Right atrium auricular region (tissue), 2 donors: ENCODE results near the gene TEN1. TPM values are rescaled to one million over a fixed set of nuclear protein-coding genes. Genes with fewer than 3 reads are reported as not detected.

Source experiments
- DNase-seq: peaks from one replicate; pipeline ENCODE4 v3.0.0-alpha.2; 2019; ENCODE audit warnings: low spot score
- H3K27ac ChIP-seq, 2 donors: fragments of 200-600 bp; sonication (generic); 1 replicate in 1 of 2; 2 replicates in 1 of 2; pipeline ENCODE4 v1.5.1; 2016 to 2019
- H3K27me3 ChIP-seq, 2 donors: fragments of 200-600 bp; sonication (generic); one replicate each; pipeline versions ENCODE4 v1.5.1 to v1.6.0; 2017 to 2019
- H3K36me3 ChIP-seq: fragments of 200-600 bp; sonication (generic); one replicate; pipeline ENCODE4 v1.5.1; 2016
- H3K4me1 ChIP-seq, 2 donors: fragments of 200-600 bp; sonication (generic); one replicate each; pipeline versions ENCODE4 v1.5.1 to v1.6.0; 2017 to 2019
- H3K4me3 ChIP-seq, 2 donors: fragments of 200-600 bp; sonication (generic); 1 replicate in 1 of 2; 2 replicates in 1 of 2; pipeline ENCODE4 v1.5.1; 2017 to 2019; ENCODE audit warnings: mild to moderate bottlenecking in 1 of 2, moderate library complexity in 1 of 2
- H3K9me3 ChIP-seq, 2 donors: fragments of 200-600 bp; sonication (generic); one replicate each; pipeline ENCODE4 v1.5.1; 2019
- CTCF ChIP-seq, 2 donors: fragments of 200-600 bp; sonication (generic); IDR thresholded peaks; one replicate each; pipeline ENCODE4 v1.5.1; 2019; ENCODE audit warnings: antibody characterized with exemption in 2 of 2
- total RNA-seq, 2 donors: library from RNA; depleted of rRNA; stranded (reverse); fragments of >200 nt; gene quantifications; one replicate each; pipeline ENCODE4 v1.1.0, GENCODE V29; 2016

Gene TEN1
- total RNA-seq, 2 donors from 2014 or later: 8.8 to 14.0 TPM

- H3K4me1 ChIP-seq: peaks cover 0 to 9% of the 10 kb centered on the region in 2 donors
- no peak overlapping the region for H3K4me3 ChIP-seq
- H3K27ac ChIP-seq: no peak overlapping the region
- DNase-seq: no peak
- H3K9me3 ChIP-seq: no peaks in the 10 kb centered on the region
- TF ChIP-seq CTCF (IDR thresholded peaks at IDR 0.05): no peak
- H3K36me3 ChIP-seq: no peaks in the 10 kb centered on the region
- H3K27me3 ChIP-seq: no peaks in the 10 kb centered on the region
Measured at GRCh38 chr17:76026714-76027158, 47.7 kb downstream of the TEN1 start.

DNA sequence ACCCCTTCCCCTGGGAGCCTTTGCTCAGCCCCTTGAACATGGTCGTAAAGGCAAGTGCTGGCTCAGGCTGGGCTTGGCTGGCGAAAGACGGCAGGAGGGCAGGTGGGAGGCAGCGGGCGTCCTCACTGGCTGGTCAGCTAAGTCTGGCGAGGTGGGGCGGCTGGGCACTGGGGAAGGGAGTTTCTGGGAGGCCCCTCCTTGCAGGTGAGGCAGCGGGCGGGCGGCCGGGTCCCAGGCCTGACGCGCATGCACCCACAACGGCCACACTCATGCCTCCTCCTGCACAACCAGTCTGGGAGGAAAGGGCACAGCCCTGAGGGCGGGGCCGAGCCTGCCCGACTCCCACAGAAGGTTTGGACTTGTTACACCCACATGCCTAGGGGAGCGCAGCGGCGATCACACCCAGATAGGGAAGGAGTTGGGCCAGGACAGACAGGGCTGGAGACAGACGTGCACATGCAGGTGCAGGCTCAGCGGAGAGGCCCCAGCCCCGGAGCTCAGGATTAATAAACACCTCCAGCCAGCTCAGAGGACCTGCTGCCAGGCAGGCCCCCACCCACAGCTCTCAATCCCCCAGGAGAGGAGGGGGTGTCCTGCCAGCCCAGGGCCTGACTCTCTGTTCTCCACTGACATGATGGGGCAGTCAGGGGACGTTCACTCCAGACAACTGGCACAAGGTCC lies 48.3 kb downstream of the TEN1 start, which contains the start of gene EVPL:
Gene EVPL (minus strand): TSS at position 148 of the 681 bp plus-strand sequence. CDS start 108 bp downstream, at position 40.
- no peak for DNase-seq
- no peaks in the 10 kb centered on the region for H3K27me3 ChIP-seq
- H3K9me3 ChIP-seq: no peaks in the 10 kb centered on the region
- H3K36me3 ChIP-seq: no peaks in the 10 kb centered on the region
- no peak within 1 kb of the TSS for H3K4me3 ChIP-seq
- peaks cover 0 to 9% of the 10 kb centered on the region in 2 donors for H3K4me1 ChIP-seq
- H3K27ac ChIP-seq: no peak within 1 kb of the TSS
- TF ChIP-seq CTCF (IDR thresholded peaks at IDR 0.05): no peak

GRCh38 chr17:76032073-76032779 lies 53.2 kb downstream of the TEN1 start:
- no peaks in the 10 kb centered on the region for H3K27me3 ChIP-seq
- no peaks in the 10 kb centered on the region for H3K9me3 ChIP-seq
- TF ChIP-seq CTCF (IDR thresholded peaks at IDR 0.05): no peak
- no peaks in the 10 kb centered on the region for H3K36me3 ChIP-seq
- H3K4me3 ChIP-seq: no peak overlapping the region
- DNase-seq: no peak
- H3K4me1 ChIP-seq: peaks cover 0 to 9% of the 10 kb centered on the region in 2 donors
- no peak overlapping the region for H3K27ac ChIP-seq

DNA sequence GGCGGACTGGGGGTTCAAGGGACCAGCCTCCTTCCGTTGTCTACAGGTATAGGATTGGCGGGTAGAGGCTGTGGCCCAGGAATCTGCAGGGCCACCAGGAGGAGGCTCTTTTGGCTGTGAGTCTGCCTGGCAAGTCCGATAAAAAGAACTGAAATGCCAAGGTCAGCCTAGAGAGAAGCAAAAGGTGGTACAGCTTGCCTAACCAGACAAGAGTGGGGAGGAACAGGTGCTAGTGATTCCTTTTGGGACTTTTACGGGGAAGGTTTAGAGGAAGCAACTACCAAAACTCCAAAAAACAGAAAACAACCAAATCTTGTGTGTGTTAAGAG lies 53.7 kb downstream of the TEN1 start:
- Histone ChIP-seq H3K36me3 (no peaks in the 10 kb centered on the region), H3K4me1 (peaks cover 0 to 9% of the 10 kb centered on the region in 2 donors), H3K27ac (no peak overlapping the region), H3K9me3 (no peaks in the 10 kb centered on the region), H3K4me3 (no peak overlapping the region), H3K27me3 (no peaks in the 10 kb centered on the region)
- no peak for TF ChIP-seq CTCF (IDR thresholded peaks at IDR 0.05)
- no peak for DNase-seq

DNA sequence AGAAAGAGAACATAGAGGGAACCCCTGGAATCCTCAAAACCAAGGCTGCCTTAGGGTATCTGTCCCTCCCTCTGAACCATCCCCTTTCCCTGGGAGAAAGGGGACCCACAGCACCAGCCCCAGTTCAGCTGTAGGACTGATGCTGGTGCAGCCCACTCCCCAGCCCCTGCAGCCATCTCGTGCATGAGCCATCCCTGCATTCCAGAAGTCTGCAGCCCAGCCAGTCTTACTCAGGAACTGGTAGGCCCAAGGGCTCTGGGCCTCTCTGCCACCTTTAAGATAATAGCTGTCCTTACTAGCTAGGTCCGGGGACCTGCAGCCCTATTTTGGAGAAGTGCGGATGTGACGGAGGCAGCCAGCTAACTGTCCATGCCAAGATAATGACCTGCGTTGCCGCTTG lies 54.1 kb downstream of the TEN1 start:
- H3K4me3 ChIP-seq: no peak overlapping the region
- peaks cover 0 to 9% of the 10 kb centered on the region in 2 donors for H3K4me1 ChIP-seq
- H3K36me3 ChIP-seq: peaks cover 1% of the 10 kb centered on the region
- no peaks in the 10 kb centered on the region for H3K27me3 ChIP-seq
- DNase-seq: no peak
- no peak overlapping the region for H3K27ac ChIP-seq
- no peaks in the 10 kb centered on the region for H3K9me3 ChIP-seq
- no peak for TF ChIP-seq CTCF (IDR thresholded peaks at IDR 0.05)
